Breast epithelium (tissue), 3 donors: Measurements from ENCODE around the gene OXSM.

Experiments
- CTCF ChIP-seq, 3 donors: fragments of 450-650 bp; IDR thresholded peaks; one replicate each; pipeline ENCODE4 v1.5.1; 2016 to 2017; ENCODE audit warnings: antibody characterized with exemption in 3 of 3, mild to moderate bottlenecking in 3 of 3, moderate library complexity in 3 of 3
- POLR2AphosphoS5 ChIP-seq, 3 donors: sonication (generic); formaldehyde crosslinking; IDR thresholded peaks; one replicate each; pipeline ENCODE4 v1.6.1; 2017; ENCODE audit warnings: antibody characterized with exemption in 3 of 3

DNA sequence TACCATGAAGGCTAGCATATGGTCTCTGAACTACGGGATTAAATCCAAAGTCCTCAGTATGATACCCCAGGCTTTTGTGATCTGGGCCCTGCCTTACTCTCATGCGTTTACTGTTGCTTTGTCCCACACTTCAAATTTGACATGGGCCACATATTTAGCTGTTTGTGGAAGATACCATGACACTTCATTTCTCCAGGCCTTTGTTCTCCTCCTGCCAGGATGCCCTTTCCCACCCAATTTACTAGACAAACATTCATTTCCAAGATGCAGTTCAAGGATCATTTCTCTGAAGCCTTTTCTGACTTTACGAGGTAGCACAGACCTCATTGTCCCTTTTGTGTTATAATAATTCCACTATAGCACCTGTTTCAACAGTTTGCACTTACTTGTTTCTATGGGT, 2.2 kb upstream of the OXSM start:
- TF ChIP-seq CTCF (IDR thresholded peaks at IDR 0.05) (no peak), POLR2AphosphoS5 (IDR thresholded peaks at IDR 0.05) (no peak)
